ENCODE results near the gene AMN1.
"Not testable (repeated sequence)": the region's sequence is repeated elsewhere in the genome, so short reads cannot be mapped to it uniquely, and the experiment has no call there.

AMN1 gene

DNA sequence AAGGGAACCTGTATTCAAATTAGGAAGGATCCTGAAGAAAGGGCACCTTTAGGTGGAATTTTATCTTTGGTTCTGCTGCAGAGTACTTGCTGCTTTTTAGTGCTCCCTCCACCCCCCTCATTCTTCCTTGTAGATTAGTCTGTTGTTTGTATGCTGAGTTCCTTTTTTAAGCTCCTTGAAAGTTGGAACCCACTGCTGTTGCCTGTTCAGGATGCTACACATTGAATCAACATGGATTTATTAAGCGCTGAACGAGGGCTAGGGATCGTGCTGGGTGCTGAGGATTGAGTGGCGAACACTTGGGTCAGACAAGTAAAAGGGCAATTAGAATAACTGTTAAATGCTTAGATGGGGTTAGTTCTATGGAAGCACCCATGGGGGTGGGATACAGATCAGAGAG is 884 bp upstream of the AMN1 start:
- H3K27ac ChIP-seq = peak overlapping the region; percentile 88
- no peak for TF ChIP-seq ZFX (IDR thresholded peaks at IDR 0.05; ENCODE audit: borderline replicate concordance)
- TF ChIP-seq, protein P1, sequence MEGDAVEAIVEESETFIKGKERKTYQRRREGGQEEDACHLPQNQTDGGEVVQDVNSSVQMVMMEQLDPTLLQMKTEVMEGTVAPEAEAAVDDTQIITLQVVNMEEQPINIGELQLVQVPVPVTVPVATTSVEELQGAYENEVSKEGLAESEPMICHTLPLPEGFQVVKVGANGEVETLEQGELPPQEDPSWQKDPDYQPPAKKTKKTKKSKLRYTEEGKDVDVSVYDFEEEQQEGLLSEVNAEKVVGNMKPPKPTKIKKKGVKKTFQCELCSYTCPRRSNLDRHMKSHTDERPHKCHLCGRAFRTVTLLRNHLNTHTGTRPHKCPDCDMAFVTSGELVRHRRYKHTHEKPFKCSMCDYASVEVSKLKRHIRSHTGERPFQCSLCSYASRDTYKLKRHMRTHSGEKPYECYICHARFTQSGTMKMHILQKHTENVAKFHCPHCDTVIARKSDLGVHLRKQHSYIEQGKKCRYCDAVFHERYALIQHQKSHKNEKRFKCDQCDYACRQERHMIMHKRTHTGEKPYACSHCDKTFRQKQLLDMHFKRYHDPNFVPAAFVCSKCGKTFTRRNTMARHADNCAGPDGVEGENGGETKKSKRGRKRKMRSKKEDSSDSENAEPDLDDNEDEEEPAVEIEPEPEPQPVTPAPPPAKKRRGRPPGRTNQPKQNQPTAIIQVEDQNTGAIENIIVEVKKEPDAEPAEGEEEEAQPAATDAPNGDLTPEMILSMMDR (IDR thresholded peaks at IDR 0.05) = no peak

DNA sequence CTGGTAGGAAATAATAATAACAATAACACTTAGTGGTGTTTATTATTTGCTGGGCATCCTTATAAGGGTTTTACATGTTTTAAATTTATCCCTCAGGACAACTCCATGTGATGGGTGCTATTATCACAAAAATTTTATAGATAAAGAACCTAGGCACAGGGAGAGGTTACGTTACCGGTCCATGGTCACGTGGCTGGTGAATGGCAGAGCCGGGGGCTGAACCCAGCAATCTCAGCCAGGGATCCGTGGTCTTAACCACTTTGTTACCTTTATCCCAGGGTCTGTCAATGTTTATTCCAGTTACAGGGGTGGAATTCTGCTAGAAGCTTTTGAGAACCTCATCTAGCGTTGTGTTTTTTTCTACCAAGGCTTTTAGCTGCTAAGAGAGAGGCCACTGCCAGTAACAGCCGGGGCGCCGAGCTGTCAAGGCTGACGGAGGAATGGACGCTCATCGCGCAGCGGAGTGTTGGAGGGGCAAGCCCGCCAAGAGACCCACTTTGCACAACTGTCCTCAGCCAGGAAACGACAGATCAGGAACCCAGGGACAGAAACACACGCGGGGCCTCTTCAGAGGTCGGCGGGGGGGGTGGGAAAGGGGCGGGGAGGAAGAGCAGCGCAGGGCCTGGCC is 418 bp downstream of the AMN1 start:
- TF ChIP-seq, protein P1 (IDR thresholded peaks at IDR 0.05) = no peak
- TF ChIP-seq ZFX (IDR thresholded peaks at IDR 0.05; ENCODE audit: borderline replicate concordance) = no peak
- H3K27ac ChIP-seq = peak overlapping the region; percentile 88

DNA sequence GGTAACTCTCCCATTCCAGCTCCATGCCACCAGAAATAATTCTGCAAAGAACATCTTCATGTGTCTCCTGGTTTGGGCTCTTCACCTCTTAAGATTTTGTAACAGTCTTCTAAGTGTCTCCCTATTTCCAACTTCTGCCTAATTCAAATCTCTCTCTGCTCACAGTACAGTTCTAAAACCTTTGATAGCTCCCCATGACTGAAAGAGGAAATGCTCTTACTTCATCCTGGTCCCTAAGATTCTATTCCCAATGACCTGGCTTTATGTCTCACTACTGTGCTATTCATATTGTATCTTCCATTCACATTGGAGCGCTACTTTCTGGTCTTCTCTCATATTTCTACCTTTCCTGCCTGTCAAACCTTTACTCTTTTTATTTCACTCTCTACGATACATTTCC is 1.6 kb downstream of the AMN1 start:
- TF ChIP-seq, protein P1 (IDR thresholded peaks at IDR 0.05) = no peak
- TF ChIP-seq ZFX (IDR thresholded peaks at IDR 0.05; ENCODE audit: borderline replicate concordance) = no peak
- H3K27ac ChIP-seq = no peak overlapping the region

DNA sequence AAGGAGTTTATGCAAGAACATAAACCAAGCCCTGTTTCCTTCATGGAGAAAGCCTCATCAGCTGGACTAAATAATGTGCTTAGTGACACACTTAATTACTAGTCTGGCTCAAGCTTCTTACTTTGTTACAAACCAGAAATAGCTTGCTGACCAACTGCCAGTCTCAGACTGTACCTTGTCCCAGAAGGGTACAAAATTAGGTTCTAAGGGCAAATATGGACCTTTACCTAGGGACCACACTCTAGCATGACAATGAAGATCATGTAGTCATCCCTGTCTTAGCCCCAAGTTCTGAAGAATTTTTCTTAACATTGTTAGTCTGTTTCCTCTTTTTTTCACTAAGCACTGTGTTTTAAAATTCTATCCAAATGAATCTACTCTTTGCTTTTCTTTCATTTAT is 2.2 kb downstream of the AMN1 start:
- TF ChIP-seq, protein P1 (IDR thresholded peaks at IDR 0.05) = no peak
- no peak for TF ChIP-seq ZFX (IDR thresholded peaks at IDR 0.05; ENCODE audit: borderline replicate concordance)
- no peak overlapping the region for H3K27ac ChIP-seq

DNA sequence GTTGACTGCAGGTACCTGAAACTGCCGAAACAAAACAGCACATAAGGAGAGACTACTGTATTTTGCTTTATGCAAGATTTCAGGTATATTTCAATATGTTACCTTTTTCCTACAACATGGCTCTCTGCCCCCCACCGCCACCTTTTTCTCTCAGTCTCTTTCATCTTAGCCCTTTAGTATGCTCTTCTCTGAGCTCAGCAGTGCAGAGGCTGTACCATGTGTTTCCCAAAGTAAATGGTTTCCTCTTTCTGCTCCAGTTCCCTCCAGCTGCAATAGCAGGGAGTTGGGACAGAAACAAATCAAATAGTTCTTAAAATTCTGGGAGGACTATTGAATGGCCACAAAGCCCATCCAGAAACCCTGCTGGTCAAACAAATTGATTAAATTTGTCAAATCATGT is 4.3 kb downstream of the AMN1 start:
- H3K27ac ChIP-seq = no peak overlapping the region
- TF ChIP-seq, protein P1 (IDR thresholded peaks at IDR 0.05) = no peak
- TF ChIP-seq ZFX (IDR thresholded peaks at IDR 0.05; ENCODE audit: borderline replicate concordance) = no peak

DNA sequence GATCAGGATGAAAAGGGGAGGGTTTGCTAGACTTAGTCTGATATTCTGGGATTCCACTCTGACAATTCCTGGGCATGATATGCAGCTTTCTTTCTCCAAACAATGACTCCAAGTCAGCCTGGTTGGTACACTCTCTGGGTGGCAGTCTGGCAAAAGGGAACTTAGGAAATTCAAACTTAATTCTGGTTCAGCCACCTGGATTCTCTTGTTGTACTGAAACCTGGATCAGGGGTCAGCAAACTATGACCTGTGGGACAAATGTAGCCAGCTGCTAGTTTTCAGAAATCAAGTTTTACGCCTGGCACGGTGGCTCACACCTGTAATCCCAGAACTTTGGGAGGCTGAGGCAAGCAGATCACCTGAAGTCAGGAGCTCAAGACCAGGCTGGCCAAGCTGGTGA is 6.2 kb downstream of the AMN1 start:
- no peak overlapping the region for H3K27ac ChIP-seq
- TF ChIP-seq ZFX (IDR thresholded peaks at IDR 0.05; ENCODE audit: borderline replicate concordance) = no peak
- TF ChIP-seq, protein P1 (IDR thresholded peaks at IDR 0.05) = no peak

DNA sequence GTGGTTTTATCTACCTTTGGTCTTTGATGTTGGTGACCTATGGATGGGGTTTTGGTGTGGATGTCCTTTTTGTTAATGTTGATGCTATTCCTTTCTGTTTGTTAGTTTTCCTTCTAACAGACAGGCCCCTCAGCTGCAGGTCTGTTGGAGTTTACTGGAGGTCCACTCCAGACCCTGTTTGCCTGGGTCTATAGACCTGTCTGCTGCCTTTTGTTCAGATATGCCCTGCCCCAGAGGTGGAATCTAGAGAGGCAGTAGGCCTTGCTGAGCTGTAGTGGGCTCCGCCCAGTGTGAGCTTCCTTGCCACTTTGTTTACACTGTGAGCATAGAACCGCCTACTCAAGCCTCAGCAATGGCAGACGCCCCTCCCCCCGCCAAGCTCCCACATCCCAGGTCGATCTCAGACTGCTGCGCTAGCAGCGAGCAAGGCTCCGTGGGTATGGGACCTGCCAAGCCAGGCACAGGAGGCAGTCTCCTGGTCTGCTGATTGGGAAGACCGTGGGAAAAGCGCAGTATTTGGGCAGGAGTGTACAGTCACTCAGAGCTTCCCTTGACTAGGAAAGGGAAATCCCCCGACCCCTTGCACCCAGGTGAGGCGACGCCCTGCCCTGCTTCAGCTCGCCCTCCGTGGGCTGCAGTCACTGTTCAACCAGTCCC is 10.2 kb downstream of the AMN1 start:
- H3K27ac ChIP-seq = not testable (repeated sequence)

DNA sequence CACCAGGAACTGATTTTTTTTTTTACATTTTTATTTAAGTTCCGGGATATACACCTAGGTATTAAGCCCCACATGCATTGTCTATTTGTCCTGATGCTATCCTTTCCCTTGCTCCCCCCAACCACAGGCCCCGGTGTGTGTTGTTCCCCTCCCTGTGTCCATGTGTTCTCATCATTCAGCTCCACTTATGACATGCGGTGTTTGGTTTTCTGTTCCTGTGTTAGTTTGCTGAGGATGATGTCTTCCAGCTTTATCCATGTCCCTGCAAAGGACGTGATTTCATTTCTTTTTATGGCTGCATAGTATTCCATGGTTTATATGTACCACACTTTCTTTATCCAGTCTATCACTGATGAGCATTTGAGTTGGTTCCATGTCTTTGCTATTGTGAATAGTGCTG is 11.8 kb downstream of the AMN1 start:
- not testable (repeated sequence) for H3K27ac ChIP-seq
